ENCODE measurements around the gene NEUROD6. TPM values are rescaled to one million over a fixed set of nuclear protein-coding genes. Genes with fewer than 3 reads are reported as not detected.

The NEUROD6 gene
- total and polyA plus RNA-seq, 2 experiments from 2014 or later = not detected

DNA sequence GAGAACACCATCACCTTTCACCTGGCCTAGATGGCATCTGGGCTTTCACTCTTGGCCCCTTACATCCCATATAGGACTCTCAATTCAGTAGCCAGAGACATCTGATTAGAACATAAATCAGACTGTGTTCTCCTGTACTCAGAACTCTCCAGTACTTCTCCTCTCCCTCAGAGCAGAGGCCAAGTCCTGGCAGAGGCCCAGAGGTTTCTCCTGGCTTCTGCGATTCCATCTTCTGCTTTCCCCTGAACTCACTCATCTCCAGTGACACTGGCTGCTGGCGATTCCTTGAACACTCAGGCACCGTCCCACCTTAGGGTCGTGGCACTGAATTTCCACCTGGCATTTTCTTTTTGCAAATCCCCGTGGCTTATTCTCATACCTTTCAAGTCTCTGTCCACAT is 4.9 kb upstream of the NEUROD6 start (continued):
- TF ChIP-seq, protein P1, sequence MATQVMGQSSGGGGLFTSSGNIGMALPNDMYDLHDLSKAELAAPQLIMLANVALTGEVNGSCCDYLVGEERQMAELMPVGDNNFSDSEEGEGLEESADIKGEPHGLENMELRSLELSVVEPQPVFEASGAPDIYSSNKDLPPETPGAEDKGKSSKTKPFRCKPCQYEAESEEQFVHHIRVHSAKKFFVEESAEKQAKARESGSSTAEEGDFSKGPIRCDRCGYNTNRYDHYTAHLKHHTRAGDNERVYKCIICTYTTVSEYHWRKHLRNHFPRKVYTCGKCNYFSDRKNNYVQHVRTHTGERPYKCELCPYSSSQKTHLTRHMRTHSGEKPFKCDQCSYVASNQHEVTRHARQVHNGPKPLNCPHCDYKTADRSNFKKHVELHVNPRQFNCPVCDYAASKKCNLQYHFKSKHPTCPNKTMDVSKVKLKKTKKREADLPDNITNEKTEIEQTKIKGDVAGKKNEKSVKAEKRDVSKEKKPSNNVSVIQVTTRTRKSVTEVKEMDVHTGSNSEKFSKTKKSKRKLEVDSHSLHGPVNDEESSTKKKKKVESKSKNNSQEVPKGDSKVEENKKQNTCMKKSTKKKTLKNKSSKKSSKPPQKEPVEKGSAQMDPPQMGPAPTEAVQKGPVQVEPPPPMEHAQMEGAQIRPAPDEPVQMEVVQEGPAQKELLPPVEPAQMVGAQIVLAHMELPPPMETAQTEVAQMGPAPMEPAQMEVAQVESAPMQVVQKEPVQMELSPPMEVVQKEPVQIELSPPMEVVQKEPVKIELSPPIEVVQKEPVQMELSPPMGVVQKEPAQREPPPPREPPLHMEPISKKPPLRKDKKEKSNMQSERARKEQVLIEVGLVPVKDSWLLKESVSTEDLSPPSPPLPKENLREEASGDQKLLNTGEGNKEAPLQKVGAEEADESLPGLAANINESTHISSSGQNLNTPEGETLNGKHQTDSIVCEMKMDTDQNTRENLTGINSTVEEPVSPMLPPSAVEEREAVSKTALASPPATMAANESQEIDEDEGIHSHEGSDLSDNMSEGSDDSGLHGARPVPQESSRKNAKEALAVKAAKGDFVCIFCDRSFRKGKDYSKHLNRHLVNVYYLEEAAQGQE (IDR thresholded peaks at IDR 0.05; ENCODE audit: unreplicated experiment) = no peak

DNA sequence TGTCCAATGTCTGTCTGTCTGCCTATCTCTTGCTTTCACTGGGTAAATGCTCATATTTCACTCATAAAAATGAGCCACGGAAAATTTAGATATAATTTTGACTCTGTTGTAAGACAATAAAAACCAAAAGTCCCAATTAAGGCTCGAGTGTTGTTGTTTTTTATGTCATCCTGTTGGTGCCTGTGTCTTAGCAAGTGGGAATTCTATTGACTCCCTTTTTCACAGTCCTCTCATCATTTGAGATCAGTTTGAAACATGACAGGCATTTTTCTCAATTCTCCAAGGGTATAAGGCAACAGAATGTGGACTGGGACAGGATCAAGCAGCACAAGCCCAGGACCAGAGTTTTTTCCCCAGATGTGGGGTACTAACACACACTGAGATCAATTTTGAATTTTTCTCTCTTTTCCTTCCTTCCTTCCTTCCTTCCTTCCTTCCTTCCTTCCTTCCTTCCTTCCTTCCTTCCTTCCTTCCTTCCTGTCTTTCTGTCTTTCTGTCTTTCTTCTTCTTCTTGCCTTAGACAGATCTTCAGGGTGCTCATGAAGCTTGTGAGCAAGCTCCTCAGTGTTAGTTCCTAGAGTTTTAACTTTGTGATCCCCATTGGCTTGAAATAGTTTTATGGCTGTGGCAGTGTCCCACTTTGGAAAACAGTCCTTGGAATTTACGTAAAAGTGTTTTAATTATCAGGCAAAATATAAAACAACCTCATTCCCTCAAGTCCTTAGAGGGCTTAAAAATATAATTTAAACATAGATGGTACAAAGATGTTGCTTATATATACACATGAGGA is 3.2 kb upstream of the NEUROD6 start:
- Histone ChIP-seq H3K9me2 (ENCODE audit: insufficient read depth) (no peaks in the 10 kb centered on the region), H3K4me2 (no peak overlapping the region), H3K27ac (ENCODE audit: low read depth) (no peak overlapping the region), H3K4me3 (no peak overlapping the region), H3K36me3 (ENCODE audit: insufficient read depth) (no peaks in the 10 kb centered on the region), H4K20me1 (replicated peaks; ENCODE audit: insufficient read depth) (no peaks in the 10 kb centered on the region), H3F3A (replicated peaks; ENCODE audit: low read depth) (no peaks in the 10 kb centered on the region), H3K79me2 (replicated peaks; ENCODE audit: insufficient read depth) (no peaks in the 10 kb centered on the region), H3K4me1 (ENCODE audit: insufficient read depth) (no peaks in the 10 kb centered on the region), H3K27me3 (ENCODE audit: insufficient read depth) (no peaks in the 10 kb centered on the region), H2AFZ (no peak overlapping the region)
- no peak for ATAC-seq
- no peak overlapping the region for H3K27ac Mint-ChIP-seq
- DNase-seq (ENCODE audit: low spot score) = no peak
- H3K9me3 Mint-ChIP-seq = no peaks in the 10 kb centered on the region
- no peaks in the 10 kb centered on the region for H3K4me1 Mint-ChIP-seq
- H3K36me3 Mint-ChIP-seq (ENCODE audit: low read depth) = no peaks in the 10 kb centered on the region
- peaks cover 5% of the 10 kb centered on the region for H3K27me3 Mint-ChIP-seq (ENCODE audit: insufficient read depth, low read depth, poor library complexity)
- H3K4me3 Mint-ChIP-seq = no peak overlapping the region
- TF ChIP-seq POLR2AphosphoS5 (IDR thresholded peaks at IDR 0.05; ENCODE audit: low read depth) (no peak), ZNF114 (CRISPR knock-in tag; IDR thresholded peaks at IDR 0.05) (no peak), JUNB (IDR thresholded peaks at IDR 0.05; ENCODE audit: unreplicated experiment) (no peak), STAT1 (IDR thresholded peaks at IDR 0.05; ENCODE audit: unreplicated experiment) (no peak), ZNF331 (CRISPR knock-in tag; IDR thresholded peaks at IDR 0.05; ENCODE audit: low read depth) (no peak)

DNA sequence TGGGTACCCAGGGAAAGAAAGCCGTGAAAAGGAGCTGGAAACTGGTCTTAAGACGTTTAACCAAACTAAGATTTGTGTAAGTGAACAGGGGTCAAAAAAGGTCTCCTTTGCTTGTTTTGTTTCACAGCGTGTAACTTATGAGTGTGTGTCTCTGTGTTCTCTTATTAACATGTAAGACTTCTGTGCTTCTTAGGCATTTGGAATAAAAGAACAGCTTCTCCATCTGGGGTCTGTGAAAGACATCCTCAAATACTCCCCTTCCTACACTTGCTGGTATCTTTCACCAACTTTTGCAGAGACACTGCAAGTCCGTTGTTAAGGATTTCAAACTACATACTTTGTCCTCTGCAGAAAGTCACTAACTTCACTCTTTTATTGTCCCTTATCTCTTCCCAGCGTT is 615 bp upstream of the NEUROD6 start:
- peaks cover 4% of the 10 kb centered on the region; the same call in 1 of the 2 replicates for H3K4me1 ChIP-seq (ENCODE audit: insufficient read depth)
- H3K9me2 ChIP-seq (ENCODE audit: insufficient read depth) = no peaks in the 10 kb centered on the region
- no peak overlapping the region for H3K4me3 ChIP-seq
- H2AFZ ChIP-seq = peak overlapping the region; percentile 56; the same call in 1 of the 2 replicates
- Mint-ChIP-seq H3K27ac (no peak overlapping the region), H3K9me3 (no peaks in the 10 kb centered on the region), H3K4me1 (no peaks in the 10 kb centered on the region), H3K27me3 (ENCODE audit: insufficient read depth, low read depth, poor library complexity) (peaks cover 15% of the 10 kb centered on the region), H3K36me3 (ENCODE audit: low read depth) (no peaks in the 10 kb centered on the region), H3K4me3 (no peak overlapping the region)
- H4K20me1 ChIP-seq (replicated peaks; ENCODE audit: insufficient read depth) = no peaks in the 10 kb centered on the region
- H3K27ac ChIP-seq (ENCODE audit: low read depth) = no peak overlapping the region
- DNase-seq (ENCODE audit: low spot score) (no peak), ATAC-seq (no peak)
- H3K27me3 ChIP-seq (ENCODE audit: insufficient read depth) = peaks cover 20% of the 10 kb centered on the region
- H3K36me3 ChIP-seq (ENCODE audit: insufficient read depth) = no peaks in the 10 kb centered on the region
- H3F3A ChIP-seq (replicated peaks; ENCODE audit: low read depth) = no peaks in the 10 kb centered on the region; the same call in 1 of the 2 replicates
- no peaks in the 10 kb centered on the region for H3K79me2 ChIP-seq (replicated peaks; ENCODE audit: insufficient read depth)
- no peak overlapping the region for H3K4me2 ChIP-seq
- TF ChIP-seq, protein P2, sequence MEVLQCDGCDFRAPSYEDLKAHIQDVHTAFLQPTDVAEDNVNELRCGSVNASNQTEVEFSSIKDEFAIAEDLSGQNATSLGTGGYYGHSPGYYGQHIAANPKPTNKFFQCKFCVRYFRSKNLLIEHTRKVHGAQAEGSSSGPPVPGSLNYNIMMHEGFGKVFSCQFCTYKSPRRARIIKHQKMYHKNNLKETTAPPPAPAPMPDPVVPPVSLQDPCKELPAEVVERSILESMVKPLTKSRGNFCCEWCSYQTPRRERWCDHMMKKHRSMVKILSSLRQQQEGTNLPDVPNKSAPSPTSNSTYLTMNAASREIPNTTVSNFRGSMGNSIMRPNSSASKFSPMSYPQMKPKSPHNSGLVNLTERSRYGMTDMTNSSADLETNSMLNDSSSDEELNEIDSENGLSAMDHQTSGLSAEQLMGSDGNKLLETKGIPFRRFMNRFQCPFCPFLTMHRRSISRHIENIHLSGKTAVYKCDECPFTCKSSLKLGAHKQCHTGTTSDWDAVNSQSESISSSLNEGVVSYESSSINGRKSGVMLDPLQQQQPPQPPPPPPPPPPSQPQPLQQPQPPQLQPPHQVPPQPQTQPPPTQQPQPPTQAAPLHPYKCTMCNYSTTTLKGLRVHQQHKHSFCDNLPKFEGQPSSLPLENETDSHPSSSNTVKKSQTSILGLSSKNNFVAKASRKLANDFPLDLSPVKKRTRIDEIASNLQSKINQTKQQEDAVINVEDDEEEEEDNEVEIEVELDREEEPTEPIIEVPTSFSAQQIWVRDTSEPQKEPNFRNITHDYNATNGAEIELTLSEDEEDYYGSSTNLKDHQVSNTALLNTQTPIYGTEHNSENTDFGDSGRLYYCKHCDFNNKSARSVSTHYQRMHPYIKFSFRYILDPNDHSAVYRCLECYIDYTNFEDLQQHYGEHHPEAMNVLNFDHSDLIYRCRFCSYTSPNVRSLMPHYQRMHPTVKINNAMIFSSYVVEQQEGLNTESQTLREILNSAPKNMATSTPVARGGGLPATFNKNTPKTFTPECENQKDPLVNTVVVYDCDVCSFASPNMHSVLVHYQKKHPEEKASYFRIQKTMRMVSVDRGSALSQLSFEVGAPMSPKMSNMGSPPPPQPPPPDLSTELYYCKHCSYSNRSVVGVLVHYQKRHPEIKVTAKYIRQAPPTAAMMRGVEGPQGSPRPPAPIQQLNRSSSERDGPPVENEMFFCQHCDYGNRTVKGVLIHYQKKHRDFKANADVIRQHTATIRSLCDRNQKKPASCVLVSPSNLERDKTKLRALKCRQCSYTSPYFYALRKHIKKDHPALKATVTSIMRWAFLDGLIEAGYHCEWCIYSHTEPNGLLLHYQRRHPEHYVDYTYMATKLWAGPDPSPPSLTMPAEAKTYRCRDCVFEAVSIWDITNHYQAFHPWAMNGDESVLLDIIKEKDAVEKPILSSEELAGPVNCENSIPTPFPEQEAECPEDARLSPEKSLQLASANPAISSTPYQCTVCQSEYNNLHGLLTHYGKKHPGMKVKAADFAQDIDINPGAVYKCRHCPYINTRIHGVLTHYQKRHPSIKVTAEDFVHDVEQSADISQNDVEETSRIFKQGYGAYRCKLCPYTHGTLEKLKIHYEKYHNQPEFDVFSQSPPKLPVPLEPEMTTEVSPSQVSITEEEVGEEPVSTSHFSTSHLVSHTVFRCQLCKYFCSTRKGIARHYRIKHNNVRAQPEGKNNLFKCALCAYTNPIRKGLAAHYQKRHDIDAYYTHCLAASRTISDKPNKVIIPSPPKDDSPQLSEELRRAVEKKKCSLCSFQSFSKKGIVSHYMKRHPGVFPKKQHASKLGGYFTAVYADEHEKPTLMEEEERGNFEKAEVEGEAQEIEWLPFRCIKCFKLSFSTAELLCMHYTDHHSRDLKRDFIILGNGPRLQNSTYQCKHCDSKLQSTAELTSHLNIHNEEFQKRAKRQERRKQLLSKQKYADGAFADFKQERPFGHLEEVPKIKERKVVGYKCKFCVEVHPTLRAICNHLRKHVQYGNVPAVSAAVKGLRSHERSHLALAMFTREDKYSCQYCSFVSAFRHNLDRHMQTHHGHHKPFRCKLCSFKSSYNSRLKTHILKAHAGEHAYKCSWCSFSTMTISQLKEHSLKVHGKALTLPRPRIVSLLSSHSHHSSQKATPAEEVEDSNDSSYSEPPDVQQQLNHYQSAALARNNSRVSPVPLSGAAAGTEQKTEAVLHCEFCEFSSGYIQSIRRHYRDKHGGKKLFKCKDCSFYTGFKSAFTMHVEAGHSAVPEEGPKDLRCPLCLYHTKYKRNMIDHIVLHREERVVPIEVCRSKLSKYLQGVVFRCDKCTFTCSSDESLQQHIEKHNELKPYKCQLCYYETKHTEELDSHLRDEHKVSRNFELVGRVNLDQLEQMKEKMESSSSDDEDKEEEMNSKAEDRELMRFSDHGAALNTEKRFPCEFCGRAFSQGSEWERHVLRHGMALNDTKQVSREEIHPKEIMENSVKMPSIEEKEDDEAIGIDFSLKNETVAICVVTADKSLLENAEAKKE (CRISPR knock-in tag; IDR thresholded peaks at IDR 0.05) = no peak
- no peak for TF ChIP-seq ZNF331 (CRISPR knock-in tag; IDR thresholded peaks at IDR 0.05; ENCODE audit: low read depth)
- TF ChIP-seq NANOG (IDR thresholded peaks at IDR 0.05; ENCODE audit: borderline replicate concordance) = no peak

All from GM23338 (cell line).